ENCODE results near the gene PPP2R5B.

- TF ChIP-seq CTCF (IDR thresholded peaks at IDR 0.05 in 4 of 5, conservative IDR thresholded peaks at IDR 0.05 in 1 of 5) (no peak), POLR2A (IDR thresholded peaks at IDR 0.05) (no peak)
These were observed 29.6 kb upstream of the PPP2R5B start for GRCh38 chr11:64894812-64895452.
